ENCODE measurements around the gene FBXO3.
"Not testable (repeated sequence)": the region's sequence is repeated elsewhere in the genome, so short reads cannot be mapped to it uniquely, and the experiment has no call there.

Gene FBXO3

GRCh38 chr11:33708985-33709384, 65.3 kb downstream of the FBXO3 start:
- no peak overlapping the region for H3K9ac ChIP-seq (ENCODE audit: low read length)

GRCh38 chr11:33707831-33708230, 66.5 kb downstream of the FBXO3 start:
- H3K4me3 ChIP-seq (ENCODE audit: low read length); H3K27me3 ChIP-seq (replicated peaks; ENCODE audit: control insufficient read depth, insufficient read depth, low read length); H3K9ac ChIP-seq (ENCODE audit: low read length); DNase-seq (ENCODE audit: low read depth); H3K9me3 ChIP-seq (ENCODE audit: control insufficient read depth, low read length): not testable (repeated sequence)
- H3K36me3 ChIP-seq (ENCODE audit: control insufficient read depth, insufficient read depth, low read length, severe bottlenecking) = peaks cover 66% of the 10 kb centered on the region
- H3K4me1 ChIP-seq (ENCODE audit: control insufficient read depth, insufficient read depth, low read length) = peaks cover 33% of the 10 kb centered on the region

More at GRCh38 chr11:33708985-33709384, 65.3 kb downstream of the FBXO3 start:
- no peak for DNase-seq (ENCODE audit: low read depth)
- Histone ChIP-seq H3K4me1 (ENCODE audit: control insufficient read depth, insufficient read depth, low read length) (peaks cover 22% of the 10 kb centered on the region), H3K9me3 (ENCODE audit: control insufficient read depth, low read length) (no peaks in the 10 kb centered on the region), H3K4me3 (ENCODE audit: low read length) (no peak overlapping the region), H3K36me3 (ENCODE audit: control insufficient read depth, insufficient read depth, low read length, severe bottlenecking) (peaks cover 78% of the 10 kb centered on the region), H3K27me3 (replicated peaks; ENCODE audit: control insufficient read depth, insufficient read depth, low read length) (no peaks in the 10 kb centered on the region)

DNA sequence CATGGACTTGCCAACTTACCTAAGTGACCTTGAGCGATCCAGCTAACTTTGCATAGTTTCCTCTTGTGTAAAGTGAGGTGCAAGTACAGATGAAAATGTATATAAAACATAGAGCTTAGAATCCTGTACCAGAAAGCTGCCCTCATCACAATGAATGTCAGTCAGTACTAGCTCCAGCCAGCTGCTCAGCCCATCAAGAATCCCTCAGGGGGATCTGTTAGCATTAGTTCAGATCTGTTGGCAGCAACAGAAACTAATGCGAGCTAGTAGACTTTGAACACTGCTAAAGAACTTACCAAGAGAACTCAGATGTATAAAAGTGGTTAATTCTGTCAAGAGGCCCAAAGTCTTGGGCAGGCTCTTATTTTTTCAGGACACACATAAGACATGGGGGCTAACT, 67.4 kb downstream of the FBXO3 start:
- Histone ChIP-seq H3K9ac (ENCODE audit: low read length) (no peak overlapping the region), H3K9me3 (ENCODE audit: control insufficient read depth, low read length) (no peaks in the 10 kb centered on the region), H3K4me1 (ENCODE audit: control insufficient read depth, insufficient read depth, low read length) (peaks cover 42% of the 10 kb centered on the region), H3K36me3 (ENCODE audit: control insufficient read depth, insufficient read depth, low read length, severe bottlenecking) (peaks cover 58% of the 10 kb centered on the region), H3K27me3 (replicated peaks; ENCODE audit: control insufficient read depth, insufficient read depth, low read length) (no peaks in the 10 kb centered on the region), H3K4me3 (ENCODE audit: low read length) (no peak overlapping the region)
- DNase-seq (ENCODE audit: low read depth) = no peak

DNA sequence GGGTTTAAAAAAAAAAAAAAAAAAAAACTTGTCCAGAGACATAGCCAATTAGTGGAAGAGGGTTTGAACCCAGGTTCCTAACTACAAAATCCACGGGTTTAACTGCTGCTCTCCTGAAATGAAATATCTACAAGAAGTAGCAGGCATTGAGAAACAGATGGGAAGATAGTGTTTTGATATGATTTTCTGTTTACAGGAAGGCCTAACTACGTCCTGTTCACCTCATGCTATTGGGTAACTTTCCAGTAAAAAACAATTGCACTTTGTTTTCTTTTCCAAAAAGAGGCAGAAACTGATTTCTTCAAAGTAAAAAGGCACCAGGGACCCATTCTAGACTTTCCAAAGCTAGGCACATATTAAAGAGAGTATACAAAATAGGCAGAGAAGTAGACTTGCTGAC, 67.8 kb downstream of the FBXO3 start:
- peak; percentile 44 for DNase-seq (ENCODE audit: low read depth)
- Histone ChIP-seq H3K9ac (ENCODE audit: low read length) (no peak overlapping the region), H3K9me3 (ENCODE audit: control insufficient read depth, low read length) (no peaks in the 10 kb centered on the region), H3K4me1 (ENCODE audit: control insufficient read depth, insufficient read depth, low read length) (peaks cover 46% of the 10 kb centered on the region), H3K36me3 (ENCODE audit: control insufficient read depth, insufficient read depth, low read length, severe bottlenecking) (peaks cover 54% of the 10 kb centered on the region), H3K27me3 (replicated peaks; ENCODE audit: control insufficient read depth, insufficient read depth, low read length) (no peaks in the 10 kb centered on the region), H3K4me3 (ENCODE audit: low read length) (no peak overlapping the region)

- H3K9ac ChIP-seq (ENCODE audit: low read length) = no peak overlapping the region
- H3K36me3 ChIP-seq (ENCODE audit: control insufficient read depth, insufficient read depth, low read length, severe bottlenecking) = peaks cover 34% of the 10 kb centered on the region
- H3K4me1 ChIP-seq (ENCODE audit: control insufficient read depth, insufficient read depth, low read length) = peaks cover 59% of the 10 kb centered on the region
- H3K4me3 ChIP-seq (ENCODE audit: low read length) = no peak overlapping the region
- DNase-seq (ENCODE audit: low read depth) = no peak
- H3K27me3 ChIP-seq (replicated peaks; ENCODE audit: control insufficient read depth, insufficient read depth, low read length) = no peaks in the 10 kb centered on the region
- H3K9me3 ChIP-seq (ENCODE audit: control insufficient read depth, low read length) = no peaks in the 10 kb centered on the region
Measured at GRCh38 chr11:33704240-33705002, 69.9 kb downstream of the FBXO3 start.

DNA sequence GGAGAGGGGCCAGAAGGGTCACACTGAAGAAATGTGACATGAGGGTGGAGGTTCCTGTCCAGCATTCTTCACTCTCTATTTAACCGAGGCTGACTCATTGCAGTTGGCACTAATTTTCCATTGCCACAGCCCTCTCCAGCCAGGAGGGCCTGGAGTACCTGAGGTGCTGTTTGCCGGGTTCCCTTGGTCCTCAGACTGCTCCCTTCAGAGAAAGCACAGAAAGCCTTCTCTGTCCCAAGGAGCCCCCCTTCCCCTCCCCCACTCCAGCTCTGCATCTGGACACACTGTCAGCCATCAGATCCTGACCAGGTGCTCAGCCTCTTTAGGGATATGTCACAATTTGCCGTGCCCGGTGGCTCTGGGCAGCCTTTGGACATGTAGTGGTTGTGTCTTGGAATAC, 70.5 kb downstream of the FBXO3 start:
- Histone ChIP-seq H3K27me3 (replicated peaks; ENCODE audit: control insufficient read depth, insufficient read depth, low read length) (no peaks in the 10 kb centered on the region), H3K4me3 (ENCODE audit: low read length) (no peak overlapping the region), H3K9me3 (ENCODE audit: control insufficient read depth, low read length) (no peaks in the 10 kb centered on the region), H3K9ac (ENCODE audit: low read length) (no peak overlapping the region), H3K4me1 (ENCODE audit: control insufficient read depth, insufficient read depth, low read length) (peaks cover 64% of the 10 kb centered on the region), H3K36me3 (ENCODE audit: control insufficient read depth, insufficient read depth, low read length, severe bottlenecking) (peaks cover 28% of the 10 kb centered on the region)
- no peak for DNase-seq (ENCODE audit: low read depth)

DNA sequence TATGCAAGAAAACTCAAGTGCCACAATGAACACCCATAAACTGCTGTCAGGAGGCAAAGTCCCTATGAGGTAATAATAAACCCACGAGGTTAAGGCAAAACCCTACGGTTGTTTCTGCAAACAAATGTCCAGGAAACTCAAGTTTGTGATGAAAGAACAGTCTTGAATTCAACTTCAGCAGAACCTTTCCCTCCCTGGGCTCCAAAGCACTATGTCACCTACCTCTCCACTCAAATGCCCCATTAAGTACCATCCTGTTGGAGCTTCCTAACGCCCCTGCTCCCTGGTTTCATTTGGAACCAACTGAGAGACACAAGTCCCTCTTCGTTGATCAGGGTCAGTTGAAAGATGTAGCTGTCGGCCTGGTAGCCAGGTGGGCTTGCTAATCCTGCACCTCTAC, 71.1 kb downstream of the FBXO3 start:
- Histone ChIP-seq H3K4me1 (ENCODE audit: control insufficient read depth, insufficient read depth, low read length) (peaks cover 65% of the 10 kb centered on the region), H3K9me3 (ENCODE audit: control insufficient read depth, low read length) (no peaks in the 10 kb centered on the region), H3K9ac (ENCODE audit: low read length) (no peak overlapping the region), H3K27me3 (replicated peaks; ENCODE audit: control insufficient read depth, insufficient read depth, low read length) (no peaks in the 10 kb centered on the region), H3K36me3 (ENCODE audit: control insufficient read depth, insufficient read depth, low read length, severe bottlenecking) (peaks cover 24% of the 10 kb centered on the region), H3K4me3 (ENCODE audit: low read length) (no peak overlapping the region)
- DNase-seq (ENCODE audit: low read depth) = no peak

DNA sequence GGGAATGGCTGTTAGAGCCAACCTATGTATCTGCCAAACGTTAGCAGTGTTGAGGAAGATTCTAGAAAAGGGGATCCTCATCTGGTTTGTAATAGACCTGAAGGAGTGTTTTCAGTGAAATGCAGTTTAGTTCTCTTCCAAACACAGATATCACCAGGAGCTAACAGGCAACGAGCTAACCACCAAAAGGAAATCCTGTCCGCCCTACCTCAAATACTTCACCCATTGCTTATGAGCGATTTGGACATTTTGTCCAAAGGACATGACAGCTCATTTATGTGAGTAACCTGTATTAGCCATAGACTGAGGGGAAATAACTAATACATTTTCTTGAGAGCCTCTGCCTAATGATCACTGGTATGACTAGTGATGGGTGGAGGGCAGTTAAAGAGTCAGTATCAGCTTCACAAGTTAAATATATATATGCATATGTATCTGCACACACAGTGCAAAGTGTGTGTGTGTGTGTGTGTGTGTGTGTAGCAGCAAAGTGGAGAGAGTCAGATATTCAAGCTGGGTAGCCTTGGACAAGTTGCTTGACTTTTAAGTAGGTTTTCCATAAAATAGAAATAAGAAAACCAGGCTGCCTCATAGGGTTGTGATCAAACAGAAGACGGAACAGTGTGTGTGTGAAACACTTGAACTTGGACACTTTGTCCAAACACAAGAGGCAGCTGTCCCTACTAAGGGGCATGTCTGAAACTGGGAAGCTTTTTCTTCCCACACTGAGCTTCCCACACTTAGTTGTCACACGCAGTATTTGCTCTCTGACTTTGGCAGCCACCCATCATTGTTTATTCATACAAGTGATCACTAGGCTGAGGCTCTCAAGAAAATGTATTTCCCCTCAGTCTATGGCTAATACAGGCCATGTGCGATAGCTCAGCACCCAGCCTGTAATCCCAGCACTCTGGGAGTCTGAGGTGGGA, 72.8 kb downstream of the FBXO3 start:
- peaks cover 14% of the 10 kb centered on the region for H3K36me3 ChIP-seq (ENCODE audit: control insufficient read depth, insufficient read depth, low read length, severe bottlenecking)
- no peaks in the 10 kb centered on the region for H3K27me3 ChIP-seq (replicated peaks; ENCODE audit: control insufficient read depth, insufficient read depth, low read length)
- H3K9me3 ChIP-seq (ENCODE audit: control insufficient read depth, low read length) = no peaks in the 10 kb centered on the region
- DNase-seq (ENCODE audit: low read depth) = peak; percentile 51
- peaks cover 64% of the 10 kb centered on the region for H3K4me1 ChIP-seq (ENCODE audit: control insufficient read depth, insufficient read depth, low read length)
- H3K4me3 ChIP-seq (ENCODE audit: low read length) = peak overlapping the region; percentile 78
- H3K9ac ChIP-seq (ENCODE audit: low read length) = peak overlapping the region; percentile 73

DNA sequence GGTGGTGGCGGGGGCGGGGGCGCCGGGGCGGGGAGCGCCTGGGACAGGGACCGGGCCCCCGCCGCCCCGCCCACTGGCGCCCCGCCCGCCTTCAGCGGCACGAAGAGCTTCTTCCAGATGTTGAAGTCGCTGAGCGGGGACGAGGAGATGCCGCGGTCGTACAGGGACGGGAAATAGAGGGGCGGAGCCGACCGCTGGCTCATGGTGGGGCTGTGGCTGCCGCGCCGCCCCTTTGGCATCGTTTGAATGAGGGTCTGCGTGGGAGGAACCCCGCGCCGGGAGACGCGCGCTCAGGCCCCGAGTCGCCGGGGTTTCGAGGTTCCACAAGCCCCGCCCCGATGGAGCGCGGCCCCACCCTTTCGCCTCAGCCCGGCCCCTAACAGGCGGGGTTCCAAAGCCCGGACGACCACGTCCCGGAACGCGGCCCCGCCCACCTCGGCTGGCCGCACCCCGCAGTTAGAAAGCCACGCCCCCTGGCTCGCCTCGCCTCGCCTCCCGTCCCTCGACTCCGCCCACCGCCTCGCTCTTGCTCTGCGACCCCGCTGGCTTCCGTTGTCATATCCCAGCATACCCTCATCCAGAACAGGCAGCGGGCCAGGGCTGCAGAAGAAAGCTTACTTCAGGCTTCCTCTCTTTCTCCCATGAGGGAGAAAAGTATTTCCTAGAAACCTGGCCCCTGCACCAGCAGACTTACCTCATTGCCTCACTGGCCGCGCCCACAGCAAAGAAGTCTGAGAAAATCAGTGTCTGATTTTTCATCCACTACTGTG, 73.6 kb downstream of the FBXO3 start, which contains the start of gene C11orf91:
C11orf91 (minus strand) TSS at position 325 of the 770 bp plus-strand sequence; CDS start at position 239, 86 bp downstream.
- H3K9ac ChIP-seq (ENCODE audit: low read length) = peak within 1 kb of the TSS; percentile 73
- no peaks in the 10 kb centered on the region for H3K27me3 ChIP-seq (replicated peaks; ENCODE audit: control insufficient read depth, insufficient read depth, low read length)
- H3K36me3 ChIP-seq (ENCODE audit: control insufficient read depth, insufficient read depth, low read length, severe bottlenecking) = peaks cover 11% of the 10 kb centered on the region
- no peaks in the 10 kb centered on the region for H3K9me3 ChIP-seq (ENCODE audit: control insufficient read depth, low read length)
- peak within 1 kb of the TSS; percentile 78 for H3K4me3 ChIP-seq (ENCODE audit: low read length)
- peak; percentile 99 for DNase-seq (ENCODE audit: low read depth)
- peaks cover 55% of the 10 kb centered on the region for H3K4me1 ChIP-seq (ENCODE audit: control insufficient read depth, insufficient read depth, low read length)

GRCh38 chr11:33700063-33700501, 74.2 kb downstream of the FBXO3 start:
- Histone ChIP-seq H3K4me3 (ENCODE audit: low read length) (peak overlapping the region; percentile 57), H3K27me3 (replicated peaks; ENCODE audit: control insufficient read depth, insufficient read depth, low read length) (no peaks in the 10 kb centered on the region), H3K4me1 (ENCODE audit: control insufficient read depth, insufficient read depth, low read length) (peaks cover 59% of the 10 kb centered on the region), H3K36me3 (ENCODE audit: control insufficient read depth, insufficient read depth, low read length, severe bottlenecking) (peaks cover 6% of the 10 kb centered on the region), H3K9ac (ENCODE audit: low read length) (peak overlapping the region; percentile 70), H3K9me3 (ENCODE audit: control insufficient read depth, low read length) (no peaks in the 10 kb centered on the region)
- DNase-seq (ENCODE audit: low read depth) = no peak
